NCI-H82 treated with DMSO at 0.1 percent for 48 hours (cell line): ENCODE measurements around the gene KRT76.
A peak's percentile ranks its signal among the peaks of the same experiment; 100 is the strongest.

ENCODE experiments used
- DNase-seq: peaks from one replicate; lab custom pipeline; 2025; ENCODE audit not compliant: unreplicated experiment; lab: John Stamatoyannopoulos, UW

The KRT76 gene

DNA sequence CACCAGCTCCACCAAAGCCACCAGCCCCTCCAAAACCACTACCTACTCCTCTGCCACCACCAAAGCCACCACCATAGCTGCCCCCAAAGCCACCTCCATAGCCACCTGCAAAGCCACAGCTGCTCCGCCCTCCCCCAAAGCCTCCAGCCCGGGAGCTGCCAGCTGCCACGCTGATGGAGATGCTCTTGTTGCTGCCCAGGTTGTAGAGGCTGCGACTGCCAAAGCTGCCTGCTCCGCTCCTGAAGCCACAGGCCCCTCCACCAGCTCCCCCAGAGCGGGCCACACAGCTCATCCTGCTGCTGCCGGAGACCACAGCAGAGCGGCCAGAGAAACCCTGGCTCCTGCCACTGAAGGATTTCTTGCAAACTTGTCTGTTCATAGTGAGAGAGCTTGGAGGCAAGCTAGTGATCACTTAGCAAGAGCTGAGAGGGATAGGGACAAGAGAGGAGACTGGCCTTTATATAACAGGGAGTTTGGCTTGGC is at the start of gene KRT76:
Gene KRT76 (minus strand): TSS at position 433 of the 483 bp plus-strand sequence. CDS start 54 bp downstream, at position 379.
- DNase-seq, result no peak

GRCh38 chr12:52825961-52826360 is 48.8 kb upstream of the KRT76 start:
- DNase-seq, result no peak

- no peak for DNase-seq
Observed at GRCh38 chr12:52824741-52825410, 47.7 kb upstream of the KRT76 start.

DNA sequence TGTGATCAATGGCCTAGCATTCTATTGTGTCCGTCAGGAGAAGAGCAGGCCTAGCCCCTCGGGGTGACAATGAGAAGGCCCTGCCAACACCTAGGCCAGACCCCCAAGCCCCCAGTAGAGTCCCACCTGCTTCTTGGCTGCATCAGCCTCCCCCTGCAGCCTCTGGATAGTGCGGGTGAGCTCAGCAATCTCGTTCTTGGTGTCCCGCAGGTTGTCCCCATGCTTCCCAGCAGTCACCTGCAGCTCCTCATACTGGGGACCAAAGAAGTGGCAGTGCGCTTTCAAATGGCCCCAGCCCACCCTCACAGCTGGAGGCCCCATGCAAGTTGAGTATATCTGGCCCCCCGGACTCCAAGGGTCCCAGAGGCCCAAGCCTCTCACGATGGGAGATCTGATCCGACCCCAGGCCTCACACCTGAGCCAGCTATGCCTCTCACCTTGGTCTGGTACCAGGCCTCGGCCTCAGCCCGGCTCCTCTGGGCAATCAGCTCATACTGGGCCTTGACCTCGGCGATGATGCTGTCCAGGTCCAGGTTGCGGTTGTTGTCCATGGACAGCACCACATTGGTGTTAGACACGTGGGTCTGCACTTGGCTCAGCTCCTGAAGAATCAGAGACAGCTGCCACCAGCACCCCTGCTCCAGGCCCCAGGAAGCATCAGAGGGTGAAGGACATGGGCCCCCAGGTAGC is 46.8 kb upstream of the KRT76 start:
- no peak for DNase-seq

DNA sequence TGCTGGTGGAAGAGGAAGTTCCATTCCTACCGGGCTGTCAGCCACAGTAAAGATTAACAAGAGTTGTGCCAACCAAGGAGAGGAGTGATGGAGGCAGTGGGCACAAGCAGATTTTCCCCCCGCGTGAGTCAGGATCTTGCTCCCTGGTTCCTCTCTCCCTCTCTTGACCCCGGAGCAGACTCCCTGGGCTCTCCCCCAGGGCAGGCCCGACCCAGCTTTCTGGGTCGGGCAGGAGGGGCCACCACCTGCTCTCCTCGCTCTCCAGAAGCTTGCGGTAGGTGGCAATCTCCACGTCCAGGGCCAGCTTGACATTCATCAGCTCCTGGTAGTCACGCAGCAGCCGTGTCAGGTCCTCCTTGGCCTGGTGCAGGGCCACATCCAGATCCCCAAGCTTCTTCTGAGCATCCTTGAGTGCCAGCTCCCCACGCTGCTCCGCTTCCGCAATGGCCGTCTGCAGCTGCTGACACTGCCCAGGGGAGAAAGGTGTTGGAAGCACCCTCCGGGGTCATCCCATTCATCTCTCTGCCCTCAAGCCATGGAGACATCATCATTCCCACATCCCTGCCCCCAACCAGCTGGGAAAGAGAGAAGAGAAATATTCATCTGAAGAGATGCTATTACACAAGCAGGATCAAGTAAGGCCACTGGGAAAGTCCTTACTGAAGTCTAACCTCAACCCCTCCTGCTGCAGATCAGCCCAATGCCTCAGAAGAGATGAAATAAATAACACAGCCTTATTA is 45.8 kb upstream of the KRT76 start:
- DNase-seq, result no peak

DNA sequence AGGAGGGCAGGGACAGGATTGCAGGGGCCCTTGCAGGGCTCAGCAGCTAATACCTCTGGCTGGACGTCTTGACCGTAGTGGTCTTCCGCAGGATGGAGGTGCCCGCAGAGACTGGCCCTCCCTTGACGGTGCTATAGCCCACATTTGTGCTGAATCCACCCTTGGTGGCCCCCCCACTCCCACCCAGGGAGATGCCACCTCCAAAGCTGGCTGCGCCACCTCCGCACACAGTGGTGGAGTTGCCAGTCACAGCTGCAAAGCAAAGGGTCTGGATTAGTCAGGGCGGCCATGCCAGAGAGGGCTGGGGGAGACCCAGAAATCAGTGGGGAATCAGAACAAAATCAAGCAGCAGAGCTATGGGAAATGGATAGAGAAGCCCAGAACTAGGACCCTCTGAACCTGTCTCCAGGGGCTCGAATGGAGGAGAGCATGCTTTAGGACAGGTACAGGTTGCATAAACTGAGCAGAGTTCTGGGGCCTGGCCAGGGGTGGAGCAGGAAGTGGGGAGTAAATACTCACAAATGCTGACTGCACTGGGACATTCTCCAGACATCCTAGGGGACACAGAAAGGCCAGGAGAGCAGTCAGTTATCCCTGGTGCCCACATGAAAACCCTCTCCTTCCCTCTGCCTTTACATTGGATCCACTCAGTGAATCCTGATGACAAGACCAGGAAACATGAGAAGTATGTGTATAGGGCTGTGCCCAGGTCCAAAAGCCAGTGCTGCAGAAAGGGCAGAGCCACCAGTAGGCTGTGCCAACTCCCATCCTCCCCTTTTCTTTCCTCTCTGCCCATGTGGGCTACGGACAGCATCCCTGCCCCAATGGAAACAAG is 44.9 kb upstream of the KRT76 start:
- DNase-seq, result no peak

DNA sequence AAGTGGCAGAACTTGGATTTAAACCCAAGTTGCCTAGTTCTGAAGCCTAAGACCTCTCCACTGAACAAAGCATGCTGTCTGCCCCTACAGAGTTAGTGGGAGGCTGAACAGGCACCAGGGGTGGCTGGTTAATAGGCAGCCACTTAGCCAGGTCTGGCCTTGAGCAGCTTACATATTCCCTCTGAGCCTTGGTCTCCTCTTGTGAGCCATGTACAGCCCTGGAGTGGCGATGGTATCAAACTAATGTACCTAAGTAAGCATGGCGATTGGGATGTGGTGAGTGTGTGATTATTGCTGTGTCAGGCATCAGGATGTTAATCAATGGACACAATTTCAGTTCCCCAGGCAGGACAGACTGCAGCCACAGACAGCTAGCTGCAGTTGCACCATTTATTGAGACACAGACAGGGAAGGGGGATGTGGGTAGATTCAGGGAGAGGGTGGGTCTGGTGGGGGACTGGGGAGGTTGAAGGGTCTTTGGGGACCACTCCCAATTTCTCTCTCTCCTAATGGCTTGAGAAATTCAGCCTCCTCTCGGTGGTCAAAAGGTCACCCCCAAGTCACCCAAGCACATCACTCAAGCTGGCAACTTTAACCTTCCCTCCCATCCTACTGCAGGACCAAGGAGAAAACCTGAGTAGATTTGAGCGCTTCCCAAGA is 44.1 kb upstream of the KRT76 start:
- DNase-seq, result no peak

DNA sequence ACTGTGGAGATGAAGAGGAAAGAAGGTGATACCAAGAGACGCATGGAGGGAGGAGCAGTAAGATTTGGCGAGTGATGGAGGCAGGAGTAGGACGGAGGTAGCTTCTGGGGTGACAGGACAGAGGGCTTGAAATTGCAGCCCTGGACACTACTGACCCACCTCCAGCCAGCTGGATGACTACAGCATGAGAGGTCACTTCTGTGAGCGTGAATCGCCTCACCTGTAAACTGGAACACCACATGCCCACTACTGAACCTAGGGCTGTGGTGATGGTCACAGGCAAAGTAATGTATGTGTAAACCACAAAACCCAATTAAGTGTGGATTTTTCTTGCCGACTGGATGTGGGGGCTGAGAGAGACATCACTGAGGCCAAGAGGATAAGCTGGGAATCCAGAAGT is 43.4 kb upstream of the KRT76 start:
- DNase-seq, result no peak

DNA sequence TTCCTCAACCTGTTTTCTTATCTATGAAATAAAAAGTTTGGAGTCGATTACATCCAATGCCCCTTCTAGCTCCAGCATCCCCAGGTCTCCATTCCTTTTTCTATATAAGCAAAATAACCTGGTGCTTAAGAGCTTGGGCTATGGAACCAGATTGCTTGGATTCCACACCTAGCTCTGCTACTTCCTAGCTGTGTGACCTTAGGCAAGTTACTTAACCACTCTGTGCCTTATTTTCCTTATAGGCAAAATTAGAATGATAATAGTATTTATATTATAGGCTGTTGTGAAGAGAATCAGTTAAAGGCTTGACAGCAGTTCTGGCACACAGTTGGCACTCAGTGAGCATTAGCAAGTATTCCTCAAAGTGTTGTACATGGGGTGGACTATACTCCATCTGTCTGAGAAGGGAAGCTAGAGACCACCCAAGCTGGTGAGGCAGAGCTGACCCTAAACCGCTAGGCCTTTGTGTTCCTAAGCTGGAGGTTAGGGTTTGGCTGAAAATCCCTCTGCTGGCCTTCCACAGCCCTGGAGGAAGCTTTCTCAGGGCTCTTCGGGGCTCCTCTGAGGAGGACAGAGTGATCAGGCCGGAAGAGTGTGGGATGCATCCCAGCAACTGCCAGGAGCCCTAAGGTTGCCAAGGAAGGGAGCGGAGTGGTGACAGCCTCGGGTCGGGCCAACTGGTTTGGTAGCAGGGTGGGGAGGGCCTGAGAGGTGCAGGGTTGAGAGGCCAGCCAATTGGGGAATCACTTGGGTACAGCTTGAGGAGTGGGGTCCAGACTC is 42.8 kb upstream of the KRT76 start:
- no peak for DNase-seq

DNA sequence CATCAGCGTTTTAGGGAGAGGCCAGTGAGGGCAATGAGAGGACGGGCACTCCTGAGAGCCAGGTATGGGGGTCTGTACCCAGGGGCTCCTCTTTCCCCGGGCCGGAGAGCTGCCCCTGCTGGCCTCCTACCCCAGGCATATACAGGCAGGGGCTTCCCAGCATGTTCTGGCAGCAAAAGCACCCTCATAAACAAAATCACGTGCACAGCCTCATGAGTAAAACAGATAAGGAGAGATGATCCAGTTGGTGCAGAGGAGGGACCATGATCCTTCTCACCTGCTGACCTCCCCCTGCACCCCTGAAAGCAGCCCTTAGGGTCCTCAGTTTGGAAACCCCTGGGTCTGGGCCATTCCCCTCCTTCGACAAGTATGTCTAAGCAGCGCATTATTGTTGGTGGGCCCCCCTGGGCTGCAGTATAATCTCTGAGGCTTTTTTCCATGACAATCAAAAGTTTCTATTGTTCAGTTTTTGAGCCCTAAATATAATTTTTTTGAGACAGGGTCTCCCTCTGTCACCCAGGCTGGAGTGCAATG is 41.8 kb upstream of the KRT76 start:
- no peak for DNase-seq

DNA sequence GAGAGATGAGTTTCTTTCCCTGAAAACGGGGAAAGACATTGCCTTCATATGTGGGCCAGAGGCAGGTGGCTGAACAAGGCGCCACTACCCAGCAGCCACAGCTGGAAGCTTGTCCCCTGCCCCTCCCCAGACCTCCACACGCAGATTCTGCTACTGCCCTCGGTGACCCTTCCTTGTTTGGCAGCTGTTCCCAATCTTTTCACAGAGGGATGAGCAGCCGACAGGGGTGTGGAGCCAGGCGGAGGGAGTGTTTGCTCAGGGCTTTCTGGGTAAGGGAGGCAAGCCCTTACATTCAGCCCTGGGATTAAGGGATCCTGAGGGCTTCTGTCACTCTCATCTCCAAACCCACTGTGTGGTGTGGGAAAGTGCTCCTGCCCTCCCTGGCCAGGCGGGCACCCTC is 41.2 kb upstream of the KRT76 start:
- DNase-seq, result peak; percentile 55

DNA sequence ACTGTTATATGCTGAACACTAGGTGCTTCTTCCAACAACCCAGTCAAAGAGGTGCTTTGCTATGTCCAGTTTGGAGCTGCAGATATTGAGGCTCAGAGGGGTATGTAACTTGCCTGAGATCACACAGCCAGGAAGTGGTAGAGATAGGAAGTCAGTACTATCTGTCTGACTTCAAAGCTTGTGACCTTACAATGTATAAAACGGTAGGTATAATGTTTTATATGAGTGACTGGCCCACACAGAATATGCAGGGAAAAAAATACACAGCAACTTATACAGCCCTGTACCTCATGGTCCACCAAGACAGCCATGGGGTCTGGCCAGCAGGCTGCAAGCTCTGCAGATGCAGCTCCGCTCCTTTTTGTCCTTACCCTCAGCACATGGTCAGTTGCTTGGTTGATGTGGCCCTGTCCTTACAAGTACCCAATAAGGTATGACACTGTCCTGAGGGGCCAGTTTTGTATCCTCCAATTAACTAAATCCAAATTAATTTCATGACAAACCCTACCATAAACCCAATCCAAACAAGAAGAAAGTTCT is 40.6 kb upstream of the KRT76 start:
- DNase-seq, result no peak

DNA sequence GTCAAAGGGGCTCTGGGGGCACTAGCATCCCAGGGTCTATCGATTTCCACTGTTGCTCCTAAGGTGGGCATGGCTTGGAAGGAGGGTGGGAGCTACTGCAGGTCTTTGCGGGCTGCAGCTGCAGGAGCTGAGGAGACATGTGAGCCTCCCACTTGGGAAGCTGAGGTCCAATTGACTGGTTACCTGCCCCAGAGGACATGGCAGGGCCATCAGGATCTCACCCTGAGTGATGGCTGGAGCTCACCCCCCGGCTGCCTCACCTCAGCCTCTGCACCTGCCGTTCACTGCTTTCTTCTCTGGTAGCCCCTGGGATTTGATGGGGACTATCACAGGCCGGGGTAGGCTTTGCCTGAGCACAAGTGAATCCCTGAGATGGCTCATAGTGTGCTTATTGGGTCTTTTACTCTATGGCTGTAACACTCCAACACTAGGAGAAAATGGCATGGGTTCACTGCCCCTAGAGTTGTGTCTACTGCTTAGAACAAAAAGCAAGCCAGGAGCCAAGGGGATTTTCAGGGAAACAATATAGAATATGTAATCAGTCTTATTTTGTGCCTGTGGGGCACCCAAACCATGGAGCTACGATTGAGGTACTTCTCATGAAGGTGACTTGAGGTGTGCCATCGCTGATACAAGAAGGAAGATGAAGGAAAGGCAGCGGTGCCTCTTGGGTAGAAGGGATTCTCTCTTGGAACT is 40.0 kb upstream of the KRT76 start:
- no peak for DNase-seq

DNA sequence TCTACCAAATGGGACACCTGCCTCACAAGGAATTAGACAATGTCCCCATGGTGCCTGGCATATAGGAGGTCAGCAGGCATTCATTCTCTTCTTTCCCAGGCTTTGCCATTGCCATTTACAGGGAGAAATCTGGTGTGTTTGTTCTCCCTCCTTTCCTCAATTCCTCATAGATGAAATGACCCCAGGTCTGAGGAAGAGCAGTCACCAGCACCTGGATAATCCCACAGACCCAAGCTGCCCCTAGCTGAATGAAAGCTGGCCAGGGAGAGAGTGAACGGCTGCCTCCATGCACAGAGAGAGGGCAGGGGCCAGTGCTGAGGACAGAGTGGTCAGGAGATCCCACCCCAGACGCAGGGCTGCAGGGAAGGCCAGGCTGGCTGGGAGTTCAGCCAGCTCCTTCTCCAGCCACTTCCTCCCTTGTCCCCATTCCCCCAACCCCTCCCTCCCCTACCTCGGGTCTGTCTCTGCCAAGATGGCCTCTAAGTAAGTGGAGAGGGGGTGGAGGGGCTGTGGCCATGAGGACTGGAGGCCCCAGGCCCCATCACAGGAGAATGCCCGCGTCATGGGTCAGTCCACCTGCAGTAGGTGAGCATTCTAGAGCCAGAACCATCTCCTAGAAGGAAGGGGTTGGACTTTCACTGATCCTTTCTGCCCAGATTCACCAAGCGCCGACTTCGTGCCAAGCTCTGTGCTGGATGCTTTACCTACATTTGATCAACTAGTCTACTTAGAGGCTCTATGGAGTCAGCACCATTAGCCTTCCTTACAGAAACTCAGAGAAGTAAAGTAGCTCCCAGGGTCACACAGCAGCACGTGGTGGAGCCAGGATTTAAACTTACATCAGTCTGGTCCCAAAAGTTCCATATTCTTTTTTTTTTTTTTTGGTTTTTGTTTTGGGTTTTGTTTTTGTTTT is 38.8 kb upstream of the KRT76 start:
- no peak for DNase-seq

- no peak for DNase-seq
Observed at GRCh38 chr12:52815161-52815560, 38.0 kb upstream of the KRT76 start.

GRCh38 chr12:52814710-52815155 is 37.6 kb upstream of the KRT76 start:
- no peak for DNase-seq

- DNase-seq, result no peak
Observed at GRCh38 chr12:52813885-52814709, 37.0 kb upstream of the KRT76 start, which contains the start of gene KRT4. KRT4 (minus strand) TSS chr12:52814116; CDS start chr12:52814058, 58 bp downstream.
